GM19035 (cell line): ENCODE measurements around the gene UNC119B.
"Not testable (repeated sequence)": the region's sequence is repeated elsewhere in the genome, so short reads cannot be mapped to it uniquely, and the experiment has no call there.

ENCODE experiments used
- ATAC-seq: cut with Tn5 transposase; IDR thresholded peaks from one replicate; pipeline ENCODE4 v1.9.1; 2021; ENCODE audit not compliant: unreplicated experiment

UNC119B gene

DNA sequence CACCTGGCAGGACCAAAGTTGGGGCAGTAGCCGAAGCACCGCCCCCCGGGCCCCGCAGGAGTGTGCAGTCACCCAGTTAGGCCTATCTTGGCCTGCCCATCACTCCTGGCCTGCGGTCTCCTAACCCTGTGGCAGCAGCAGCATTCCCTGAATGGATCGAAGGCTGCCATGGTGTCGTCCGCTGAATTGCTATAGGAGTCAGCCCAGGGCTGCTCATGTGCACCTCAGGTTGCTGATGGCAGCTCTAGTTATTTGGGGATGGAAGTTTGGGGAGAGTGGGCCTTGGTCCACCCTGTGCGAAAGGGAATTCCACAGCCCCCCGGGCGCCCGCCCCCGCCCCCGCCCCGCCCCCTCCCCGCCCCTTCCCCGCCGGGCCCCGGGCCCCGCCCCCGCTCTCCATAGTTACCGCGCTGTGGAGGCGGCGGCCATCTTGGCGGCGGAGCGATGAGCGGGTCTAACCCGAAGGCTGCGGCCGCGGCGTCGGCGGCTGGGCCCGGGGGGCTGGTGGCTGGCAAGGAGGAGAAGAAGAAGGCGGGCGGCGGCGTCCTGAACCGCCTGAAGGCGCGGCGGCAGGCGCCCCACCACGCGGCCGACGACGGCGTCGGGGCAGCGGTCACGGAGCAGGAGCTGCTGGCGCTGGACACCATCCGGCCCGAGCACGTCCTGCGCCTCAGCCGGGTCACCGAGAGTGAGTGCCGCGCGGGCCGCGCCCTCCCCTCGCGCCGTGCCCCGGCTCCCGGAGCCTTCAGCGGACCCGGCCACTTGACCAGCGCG is at the start of gene UNC119B:
TSS of gene UNC119B (plus strand) at position 428 of the 774 bp plus-strand sequence. CDS start at position 445, 17 bp downstream.
- ATAC-seq, result peak; percentile 66

DNA sequence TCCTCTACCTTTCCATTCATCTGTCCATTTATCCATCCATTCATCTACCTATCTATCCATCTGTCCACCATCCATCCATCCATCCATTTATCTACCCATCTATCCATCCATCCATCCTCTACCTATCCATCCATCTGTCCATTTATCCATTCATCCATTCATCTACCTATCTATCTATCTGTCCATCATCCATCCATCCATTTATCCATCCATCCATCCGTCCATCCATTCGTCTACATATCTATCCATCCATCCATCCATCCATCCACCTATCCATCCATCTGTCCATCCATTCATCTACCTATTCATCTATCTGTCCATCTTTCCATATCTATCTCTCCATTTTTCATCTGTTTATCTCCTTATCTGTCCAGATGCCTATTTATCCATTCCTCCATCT is 48.8 kb upstream of the UNC119B start:
- no peak for ATAC-seq

DNA sequence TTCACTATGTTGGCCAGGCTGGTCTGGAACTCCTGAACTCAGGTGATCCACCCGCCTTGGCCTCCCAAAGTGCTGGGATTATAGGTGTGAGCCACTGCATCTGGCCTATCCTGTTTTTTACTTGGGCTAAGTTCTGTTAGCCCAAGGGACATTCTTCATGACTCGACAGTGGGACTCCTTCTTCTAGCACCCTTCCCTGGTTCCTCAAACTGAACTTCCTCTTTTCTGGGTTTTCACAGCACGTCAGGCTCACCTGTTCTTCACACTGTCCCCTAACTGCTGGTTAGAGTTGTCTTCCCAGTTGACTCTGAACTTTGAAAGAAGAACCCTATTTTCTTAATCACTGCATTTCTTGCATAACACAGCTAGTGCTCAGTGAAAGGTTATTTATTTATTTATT is 47.4 kb upstream of the UNC119B start:
- no peak for ATAC-seq

DNA sequence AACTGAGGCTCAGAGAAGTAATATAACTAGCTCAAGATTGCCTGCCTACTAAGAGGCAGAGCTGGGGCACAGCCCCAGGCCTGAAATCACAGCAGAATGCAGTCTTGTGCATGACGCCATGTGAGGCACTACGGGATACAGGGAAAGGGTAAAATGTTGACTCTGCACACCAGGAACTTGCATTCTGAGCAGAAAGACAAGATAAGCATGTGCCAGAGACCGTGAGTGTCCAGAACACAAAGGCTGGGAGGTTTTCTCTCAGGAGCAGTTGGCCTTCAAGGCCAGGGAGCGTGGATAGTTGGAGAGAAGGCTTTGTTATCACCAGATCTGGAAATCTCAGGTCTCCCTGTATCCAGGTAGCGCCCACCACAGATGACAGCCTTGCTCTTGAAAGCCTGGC is 46.5 kb upstream of the UNC119B start:
- ATAC-seq, result no peak

DNA sequence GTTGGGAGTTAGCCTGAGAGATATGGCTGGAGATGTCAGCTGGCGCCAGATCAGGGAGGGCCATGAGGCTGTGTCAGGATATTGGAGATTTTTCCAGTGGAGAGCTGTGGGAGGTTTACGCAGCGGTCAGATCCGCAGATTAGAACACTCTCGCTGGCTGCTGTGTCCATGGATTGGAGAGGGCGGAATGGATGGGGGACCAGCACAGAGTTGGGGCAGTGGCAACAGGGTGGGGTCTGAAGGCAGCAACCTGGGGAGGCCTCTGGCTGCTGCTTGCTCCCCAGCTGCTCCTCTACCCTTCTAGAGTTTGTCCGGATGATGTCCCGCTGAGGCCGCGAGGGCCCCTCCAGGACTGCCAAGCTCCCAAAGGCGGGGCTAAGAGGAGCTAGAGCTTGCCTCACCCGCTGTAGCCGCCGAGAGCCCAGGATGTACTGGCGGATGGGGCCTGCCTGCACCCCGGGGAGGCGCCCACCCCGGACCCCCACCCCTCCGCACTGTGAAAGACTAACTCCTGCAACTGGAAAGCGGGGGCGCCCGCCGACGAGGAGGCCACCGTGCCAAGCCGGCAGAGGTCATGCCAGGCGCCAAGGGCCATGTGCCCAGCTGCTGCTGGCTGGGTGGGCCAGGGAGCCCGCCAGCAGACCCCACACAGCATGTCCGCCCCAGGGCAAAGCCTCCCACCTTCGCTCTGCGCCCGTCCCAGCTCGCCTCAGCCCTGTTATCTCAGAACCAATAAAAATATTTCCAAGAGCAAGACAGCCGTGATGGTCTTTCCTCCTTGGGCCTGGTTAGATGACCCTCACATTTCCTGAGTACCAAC is 43.5 kb upstream of the UNC119B start:
- ATAC-seq, result no peak

DNA sequence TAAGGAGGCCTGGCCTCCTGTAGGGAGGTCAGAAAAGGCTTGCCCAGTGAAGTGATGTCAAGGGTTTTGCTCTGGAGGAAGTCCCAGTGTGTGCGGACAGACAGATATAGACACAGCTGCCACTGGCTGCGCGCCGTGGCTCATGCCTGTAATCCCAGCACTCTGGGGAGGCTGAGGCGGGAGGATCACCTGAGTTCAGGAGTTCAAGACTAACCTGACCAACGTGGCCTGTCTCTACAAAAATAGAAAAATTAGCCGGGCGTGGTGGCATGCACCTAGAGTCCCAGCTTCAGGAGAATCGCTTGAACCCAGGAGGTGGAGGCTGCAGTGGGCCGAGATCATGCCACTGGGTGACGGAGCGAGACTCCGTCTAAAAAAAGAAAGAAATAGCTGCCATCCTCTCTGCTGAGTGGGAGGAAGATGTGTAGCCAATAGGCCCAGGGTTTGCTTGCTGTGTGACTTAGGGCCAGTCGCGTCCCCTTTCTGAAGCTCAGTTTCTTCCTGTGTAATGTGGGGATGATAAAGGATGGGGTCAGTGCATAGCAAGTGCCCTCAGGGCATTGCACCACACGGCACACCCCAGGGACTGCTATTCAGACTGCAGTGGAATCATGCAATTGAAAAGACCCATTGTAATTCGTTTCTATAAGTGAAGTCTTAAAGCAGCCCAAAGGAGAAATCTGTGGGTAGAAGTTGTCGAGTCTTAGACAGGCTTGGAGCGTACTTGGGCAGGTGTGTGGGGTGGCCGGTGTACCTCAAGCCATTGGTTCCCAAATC is 42.0 kb upstream of the UNC119B start:
- ATAC-seq, result no peak

DNA sequence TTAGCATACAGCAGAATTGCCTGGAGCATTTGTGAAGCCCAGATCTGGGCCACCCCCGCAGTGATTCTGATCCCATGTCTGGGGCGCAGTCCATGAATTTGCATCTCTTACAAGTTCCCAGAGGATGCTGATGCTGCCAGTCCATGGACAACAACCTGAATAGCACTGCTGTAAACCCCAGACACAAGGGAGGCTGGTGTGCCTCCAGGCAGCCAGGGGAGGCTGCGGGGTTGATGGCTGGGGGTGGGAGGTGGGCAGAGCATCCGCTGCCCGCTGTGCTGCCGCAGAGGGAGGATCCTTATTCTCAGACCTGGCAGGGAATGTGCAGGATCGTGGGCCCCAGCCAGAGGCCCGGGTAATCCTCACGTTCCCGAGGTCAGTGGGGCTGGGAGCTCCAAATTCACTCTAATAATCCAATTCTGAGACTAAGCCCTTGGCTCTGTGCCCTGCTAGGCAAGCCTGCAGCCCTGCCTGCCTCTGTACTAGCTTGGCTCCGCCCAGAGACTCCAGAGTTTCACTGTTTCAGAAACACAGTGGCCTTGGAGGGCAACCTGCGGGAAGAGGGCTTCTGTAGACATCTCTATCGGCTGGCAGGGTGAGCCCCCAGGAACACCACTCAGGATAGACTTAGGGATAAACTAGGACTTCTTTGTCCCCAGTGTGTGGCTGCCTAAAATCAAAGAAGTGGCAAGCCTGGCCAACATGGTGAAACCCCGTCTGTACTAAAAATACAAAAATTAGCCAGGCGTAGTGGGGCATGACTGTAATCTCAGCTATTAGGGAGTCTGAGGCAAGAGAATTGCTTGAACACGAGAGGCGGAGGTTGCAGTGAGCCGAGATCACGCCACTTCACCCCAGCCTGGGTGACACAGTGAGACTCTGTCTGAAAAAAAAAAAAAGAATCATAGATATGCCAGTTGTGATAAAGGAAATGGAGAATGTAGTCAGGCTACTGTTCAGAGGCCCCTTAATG is 41.1 kb upstream of the UNC119B start:
- no peak for ATAC-seq

DNA sequence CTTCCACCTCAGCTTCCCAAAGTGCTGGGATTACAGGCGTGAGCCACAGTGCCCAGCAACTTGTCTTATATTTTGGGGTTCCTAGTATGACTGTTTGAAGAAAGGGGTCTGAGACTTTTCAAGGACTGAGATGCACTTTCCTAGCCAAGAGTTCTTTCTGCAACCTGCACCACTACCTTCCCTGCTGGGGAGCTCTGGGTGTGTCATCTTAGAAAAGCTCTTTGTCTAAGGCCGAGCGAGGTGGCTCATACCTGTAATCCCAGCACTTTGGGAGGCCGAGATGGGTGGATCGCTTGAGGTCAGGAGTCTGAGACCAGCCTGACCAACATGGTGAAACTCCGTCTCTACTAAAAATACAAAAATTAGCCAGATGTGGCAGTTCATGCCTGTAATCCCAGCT is 40.0 kb upstream of the UNC119B start:
- not testable (repeated sequence) for ATAC-seq

DNA sequence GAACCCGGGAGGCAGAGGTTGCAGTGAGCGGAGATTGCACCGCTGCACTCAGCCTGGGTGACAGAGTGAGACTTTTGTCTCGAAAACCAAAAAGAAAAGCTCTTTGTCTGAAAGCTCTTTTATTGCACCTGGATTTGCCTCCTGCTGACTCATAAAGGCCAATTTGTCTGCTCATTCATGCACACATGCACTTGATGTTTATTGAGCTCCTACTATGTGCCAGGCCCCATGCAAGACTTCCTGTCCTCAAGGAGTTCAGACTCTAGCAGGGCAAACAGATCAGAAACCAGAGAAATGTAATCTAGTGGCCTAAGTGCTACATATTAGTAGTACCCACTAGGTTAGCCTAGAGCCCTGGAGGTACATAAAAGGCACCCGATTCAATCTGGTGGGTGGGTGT is 39.6 kb upstream of the UNC119B start:
- ATAC-seq, result no peak

DNA sequence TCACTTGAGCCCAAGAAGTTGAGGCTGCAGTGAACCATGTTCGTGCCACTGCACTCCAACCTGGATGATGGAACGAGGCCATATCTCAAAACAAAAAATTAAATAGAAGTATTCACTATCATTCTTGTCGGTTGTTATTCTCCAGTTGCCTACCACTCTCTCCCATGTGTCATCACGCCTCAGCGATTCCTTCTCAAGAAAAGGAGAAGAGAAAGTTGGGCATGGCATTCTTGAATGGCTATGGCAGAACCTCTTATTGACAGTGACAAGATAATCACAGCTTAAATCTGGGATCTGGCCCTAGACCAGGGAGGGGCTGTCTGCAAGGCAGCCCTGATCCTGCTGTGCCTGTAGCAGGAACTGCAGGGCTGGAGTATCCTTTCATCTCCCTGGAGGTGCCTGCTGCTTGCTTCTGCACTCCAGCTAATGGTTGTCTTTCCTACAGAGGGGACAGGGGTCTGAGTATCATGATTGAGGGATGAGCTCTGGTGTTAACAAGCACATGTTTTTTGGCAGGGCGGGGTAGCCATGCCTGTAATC is 36.1 kb upstream of the UNC119B start:
- no peak for ATAC-seq

DNA sequence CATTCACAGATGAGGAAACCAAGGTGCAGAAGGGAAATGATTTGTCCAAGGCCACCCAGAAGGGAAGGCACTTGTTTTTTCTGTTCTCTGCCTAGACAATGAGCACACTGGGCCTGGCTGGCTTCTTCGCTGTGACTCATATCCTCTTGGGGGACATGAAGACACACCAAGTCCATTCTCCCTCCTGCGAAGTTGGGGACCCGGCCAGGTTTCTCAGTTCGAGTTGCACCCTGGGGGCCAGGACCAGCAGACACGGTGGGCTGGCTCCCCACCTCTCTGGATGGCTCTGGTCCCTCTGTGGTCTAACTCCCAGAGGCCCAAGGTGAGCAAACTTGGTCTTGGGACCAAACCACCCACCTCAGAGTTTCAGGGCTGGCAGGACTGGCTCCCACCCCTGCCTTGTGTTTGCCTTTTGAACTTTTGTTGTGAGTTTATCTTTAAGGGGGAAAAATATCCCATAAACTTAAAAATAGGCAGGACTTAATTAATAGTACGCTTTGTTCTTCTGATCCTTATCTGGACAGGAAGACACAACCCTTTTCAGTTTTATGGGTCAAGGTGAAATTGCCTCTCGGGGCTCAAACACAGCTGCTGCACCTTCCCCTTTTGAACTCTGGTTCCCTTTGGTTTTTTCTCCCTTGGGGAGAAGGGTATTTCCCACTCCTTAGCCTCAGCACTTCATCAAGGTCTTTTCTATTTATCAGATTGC is 32.3 kb upstream of the UNC119B start:
- ATAC-seq, result peak; percentile 53

DNA sequence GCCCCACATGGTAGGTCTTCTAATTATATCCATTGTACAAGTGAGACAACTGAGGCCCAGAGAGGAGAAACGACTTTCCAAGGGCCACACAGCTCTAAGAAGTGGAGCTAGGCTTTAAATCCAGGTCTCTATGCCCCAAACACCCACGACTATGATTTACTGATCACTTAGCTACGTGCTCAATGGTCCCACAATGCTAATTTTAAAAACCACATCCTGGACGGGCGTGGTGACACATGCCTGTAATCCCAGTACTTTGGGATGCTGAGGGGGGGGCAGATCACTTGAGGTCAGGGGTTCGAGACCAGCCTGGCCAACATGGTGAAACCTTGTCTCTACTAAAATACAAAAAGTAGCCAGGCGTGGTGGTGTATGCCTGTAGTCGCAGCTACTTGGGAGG is 31.7 kb upstream of the UNC119B start:
- peak; percentile 27 for ATAC-seq

DNA sequence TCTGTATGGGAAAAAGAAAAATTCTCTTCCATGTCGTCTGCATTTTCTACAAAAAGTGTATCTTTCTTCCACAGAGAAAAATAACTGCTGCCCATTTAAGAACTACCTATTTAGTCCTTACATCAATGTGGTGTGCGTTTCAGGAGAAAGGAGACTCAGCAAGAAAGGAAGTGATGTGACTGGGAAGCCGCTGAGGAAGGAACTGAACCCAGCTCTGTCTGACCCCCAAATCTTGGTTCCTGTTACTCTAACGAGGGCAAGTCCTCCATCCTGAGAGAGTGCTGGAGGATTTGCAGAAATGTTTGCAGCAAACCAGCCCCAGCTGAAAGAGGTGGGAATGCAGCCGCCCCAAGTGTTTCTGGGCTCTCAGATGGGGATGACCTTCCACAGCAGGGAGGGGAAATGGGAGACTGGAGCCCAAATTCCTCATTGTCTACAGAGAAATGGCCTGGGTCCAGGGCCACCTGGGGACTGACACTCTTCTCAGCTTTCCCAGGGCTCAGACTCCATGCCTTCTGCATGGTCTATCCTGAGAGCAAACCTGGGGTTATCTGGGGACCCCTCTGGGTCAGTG is 30.0 kb upstream of the UNC119B start:
- no peak for ATAC-seq

DNA sequence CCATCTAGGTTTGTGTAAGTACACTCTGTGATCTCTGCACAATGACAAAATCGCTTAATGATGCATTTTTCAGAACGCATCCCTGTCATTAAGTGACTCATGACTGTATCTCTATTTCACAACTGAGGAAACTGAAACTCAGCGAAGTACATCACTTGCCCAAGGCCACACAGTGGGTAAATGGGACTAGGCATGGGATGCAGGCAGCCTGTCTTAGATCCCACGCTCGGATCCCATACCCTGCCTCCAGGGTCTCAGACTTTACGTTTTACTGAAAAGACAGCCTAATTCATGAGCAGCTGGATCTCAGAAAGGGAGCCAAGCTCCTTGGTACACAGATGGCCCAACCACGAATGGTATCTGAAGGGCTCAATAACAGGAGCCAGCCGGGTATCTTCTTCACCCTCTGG is 25.7 kb upstream of the UNC119B start:
- no peak for ATAC-seq

DNA sequence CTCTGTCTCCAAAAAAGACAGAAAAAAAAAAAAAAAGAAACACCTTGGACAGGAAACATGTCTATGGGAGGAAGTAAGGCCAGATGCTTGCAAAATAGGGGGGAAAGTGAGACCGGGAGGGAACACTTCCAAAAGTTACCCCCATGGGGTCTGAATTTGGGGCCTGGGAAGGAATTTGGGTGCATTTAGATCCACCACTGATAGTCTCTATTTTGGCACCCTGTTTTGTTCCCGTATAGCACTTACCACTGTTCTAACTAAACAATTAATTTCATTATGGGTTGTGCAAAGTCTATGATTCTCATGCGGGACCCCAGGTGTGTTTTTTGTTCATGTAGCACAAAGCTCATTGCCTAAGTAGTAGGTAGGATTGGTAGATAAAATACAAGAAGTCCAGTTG is 24.7 kb upstream of the UNC119B start:
- ATAC-seq, result no peak

DNA sequence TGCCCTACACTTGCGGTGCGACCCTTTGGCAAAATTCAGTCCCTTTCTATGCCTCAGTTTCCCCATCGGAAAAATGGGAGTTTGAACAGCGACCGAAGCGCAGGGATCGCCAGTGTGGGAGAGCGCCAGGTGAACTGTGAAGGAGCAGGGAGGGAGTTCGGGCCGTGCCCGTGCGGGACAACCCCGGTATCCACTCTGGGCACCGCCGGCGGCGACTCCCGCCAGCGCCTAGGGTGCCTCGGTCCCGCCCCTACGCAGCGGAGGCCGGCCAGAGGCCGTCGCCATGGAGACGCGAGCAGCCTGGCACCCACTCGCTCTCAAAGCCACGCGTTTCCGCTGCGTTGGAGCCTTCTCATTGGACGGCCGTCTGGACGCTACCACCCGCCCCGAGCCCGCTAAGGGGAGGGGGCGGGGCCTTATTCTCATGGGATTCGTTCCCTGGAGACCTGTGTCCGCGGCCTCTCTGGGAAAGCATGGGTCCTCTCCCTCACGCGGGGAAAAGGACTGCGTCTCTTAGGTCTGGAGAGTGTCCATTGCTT is 24.0 kb upstream of the UNC119B start:
- peak; percentile 65 for ATAC-seq

DNA sequence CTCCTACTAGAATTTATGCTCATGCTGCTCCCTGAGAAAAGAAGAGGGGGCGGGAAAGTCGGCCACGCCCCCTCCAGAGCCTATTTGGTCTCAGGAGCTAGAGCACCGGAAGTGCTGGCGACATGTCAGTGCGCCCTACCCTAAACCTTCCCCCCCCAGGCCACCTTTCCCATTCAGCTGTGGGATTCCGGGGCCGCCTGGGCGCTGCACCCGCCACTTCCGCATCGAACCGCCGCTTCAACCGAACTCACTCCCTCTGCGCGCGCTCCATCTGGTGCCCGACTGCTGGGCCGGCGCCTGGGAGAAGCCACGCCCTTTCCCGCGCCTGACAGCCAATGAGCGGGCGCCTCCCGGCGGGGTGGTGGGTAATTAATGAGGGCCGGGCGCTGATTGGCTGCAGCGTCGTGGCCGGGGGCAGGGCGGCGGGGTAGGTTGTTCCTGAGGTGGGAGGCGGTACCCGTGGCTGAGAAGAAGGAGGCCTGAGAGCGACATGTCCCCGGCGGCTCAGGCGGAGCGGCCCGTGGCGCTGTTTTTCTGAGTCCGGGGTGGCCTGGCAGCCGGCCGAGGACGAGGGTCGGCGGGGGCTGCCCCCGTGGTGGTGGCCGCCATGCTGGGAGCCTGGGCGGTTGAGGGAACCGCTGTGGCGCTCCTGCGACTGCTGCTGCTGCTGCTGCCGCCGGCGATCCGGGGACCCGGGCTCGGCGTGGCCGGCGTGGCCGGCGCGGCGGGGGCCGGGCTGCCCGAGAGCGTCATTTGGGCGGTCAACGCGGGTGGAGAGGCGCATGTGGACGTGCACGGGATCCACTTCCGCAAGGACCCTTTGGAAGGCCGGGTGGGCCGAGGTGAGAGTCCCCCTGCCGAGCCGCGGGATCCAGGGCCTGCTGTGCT is 23.3 kb upstream of the UNC119B start, which contains the start of gene MLEC:
TSS of gene MLEC (plus strand) at position 460 of the 888 bp plus-strand sequence. CDS start at position 608, 148 bp downstream.
- peak; percentile 68 for ATAC-seq
